Stimulated activated CD8-positive, alpha-beta memory T cell treated with anti-CD3 and anti-CD28 coated beads, Interleukin-4, amount 100 ng/mL, for 24 hours (primary cell): Measurements from ENCODE around the gene NFIB.

ENCODE experiments used
- DNase-seq: peaks from one replicate; pipeline ENCODE4 v3.0.0-alpha.2; 2020; ENCODE audit warnings: low read depth

Gene NFIB

GRCh38 chr9:14098486-14099180, 215.3 kb downstream of the NFIB start:
- no peak for DNase-seq

GRCh38 chr9:14097666-14098415, 216.1 kb downstream of the NFIB start:
- no peak for DNase-seq

- no peak for DNase-seq
Observed at GRCh38 chr9:14097215-14097614, 216.7 kb downstream of the NFIB start.

- no peak for DNase-seq
Observed at GRCh38 chr9:14096258-14096922, 217.6 kb downstream of the NFIB start.

- DNase-seq = no peak
Observed at GRCh38 chr9:14095277-14095676, 218.7 kb downstream of the NFIB start.

- no peak for DNase-seq
Observed at GRCh38 chr9:14094491-14094890, 219.4 kb downstream of the NFIB start.

- DNase-seq = no peak
Observed at GRCh38 chr9:14092344-14092743, 221.6 kb downstream of the NFIB start.

- no peak for DNase-seq
Observed at GRCh38 chr9:14089051-14089803, 224.7 kb downstream of the NFIB start.

GRCh38 chr9:14087576-14087975, 226.4 kb downstream of the NFIB start:
- DNase-seq = no peak

GRCh38 chr9:14086495-14086894, 227.4 kb downstream of the NFIB start:
- DNase-seq = no peak

- DNase-seq = no peak
Observed at GRCh38 chr9:14085810-14086209, 228.1 kb downstream of the NFIB start.

GRCh38 chr9:14084867-14085266, 229.1 kb downstream of the NFIB start:
- no peak for DNase-seq

GRCh38 chr9:14083366-14083765, 230.6 kb downstream of the NFIB start:
- DNase-seq = no peak

GRCh38 chr9:14082732-14083131, 231.2 kb downstream of the NFIB start:
- no peak for DNase-seq

- DNase-seq = no peak
Observed at GRCh38 chr9:14081745-14082144, 232.2 kb downstream of the NFIB start.

- DNase-seq = no peak
Observed at GRCh38 chr9:14080959-14081542, 232.9 kb downstream of the NFIB start.

GRCh38 chr9:14079440-14079839, 234.5 kb downstream of the NFIB start:
- DNase-seq = no peak

GRCh38 chr9:14077672-14078071, 236.3 kb downstream of the NFIB start:
- no peak for DNase-seq

GRCh38 chr9:14075218-14075617, 238.7 kb downstream of the NFIB start:
- DNase-seq = no peak

- no peak for DNase-seq
Observed at GRCh38 chr9:14072850-14073249, 241.1 kb downstream of the NFIB start.

GRCh38 chr9:14071484-14071883, 242.5 kb downstream of the NFIB start:
- no peak for DNase-seq

- DNase-seq = no peak
Observed at GRCh38 chr9:14068690-14069089, 245.3 kb downstream of the NFIB start.
